GM23338 (cell line): ENCODE results near the gene MUC6. TPM values are rescaled to one million over a fixed set of nuclear protein-coding genes. Genes with fewer than 3 reads are reported as not detected.

ENCODE experiments used
- ATAC-seq: fragments of 200-7000 bp; cut with Tn5 transposase; 3 replicates; pipeline ENCODE4 v1.9.1; 2020
- DNase-seq: peaks from one replicate; pipeline ENCODE4 v3.0.0-alpha.2; 2015; ENCODE audit warnings: low spot score
- H2AFZ ChIP-seq: fragments of 200-600 bp; sonication (generic); 2 replicates; pipeline ENCODE4 v1.8.0; 2016; ENCODE audit warnings: antibody characterized with exemption, mild to moderate bottlenecking, moderate library complexity
- H3F3A ChIP-seq: fragments of 200-600 bp; sonication (generic); replicated peaks from 2 replicates; pipeline ENCODE4 v1.8.0; 2017; ENCODE audit warnings: antibody characterized with exemption, mixed run types, low read depth
- H3K27ac ChIP-seq: fragments of 200-600 bp; sonication (generic); 2 replicates; pipeline ENCODE4 v1.6.1; 2016; ENCODE audit warnings: low read depth
- H3K27me3 ChIP-seq: fragments of 200-600 bp; sonication (generic); 2 replicates; pipeline ENCODE4 v1.8.0; 2016; ENCODE audit warnings: mild to moderate bottlenecking, mixed run types, moderate library complexity; ENCODE audit not compliant: insufficient read depth
- H3K36me3 ChIP-seq: fragments of 200-600 bp; sonication (generic); 2 replicates; pipeline ENCODE4 v1.8.0; 2016; ENCODE audit warnings: mild to moderate bottlenecking; ENCODE audit not compliant: insufficient read depth
- H3K4me1 ChIP-seq: fragments of 200-600 bp; sonication (generic); 2 replicates; pipeline ENCODE4 v1.8.0; 2016; ENCODE audit warnings: mild to moderate bottlenecking, moderate library complexity; ENCODE audit not compliant: insufficient read depth
- H3K4me2 ChIP-seq: fragments of 200-600 bp; sonication (generic); 2 replicates; pipeline ENCODE4 v1.7.1; 2017; ENCODE audit warnings: mixed run types
- H3K4me3 ChIP-seq: fragments of 200-600 bp; sonication (generic); 2 replicates; pipeline ENCODE4 v1.6.1; 2016; ENCODE audit warnings: mixed run types
- H3K79me2 ChIP-seq: fragments of 200-600 bp; sonication (generic); replicated peaks from 2 replicates; pipeline ENCODE4 v1.8.0; 2017; ENCODE audit warnings: mild to moderate bottlenecking; ENCODE audit not compliant: insufficient read depth
- H3K9me2 ChIP-seq: fragments of 200-600 bp; sonication (generic); 2 replicates; pipeline ENCODE4 v1.8.0; 2017; ENCODE audit not compliant: insufficient read depth
- H4K20me1 ChIP-seq: fragments of 200-600 bp; sonication (generic); replicated peaks from 2 replicates; pipeline ENCODE4 v1.8.0; 2017; ENCODE audit warnings: mild to moderate bottlenecking; ENCODE audit not compliant: insufficient read depth
- H3K27ac Mint-ChIP-seq: 2 replicates; pipeline ENCODE4 v1.8.0; 2020; ENCODE audit warnings: inconsistent platforms, mild to moderate bottlenecking, moderate library complexity, mixed read lengths
- H3K27me3 Mint-ChIP-seq: 3 replicates; pipeline ENCODE4 v1.8.0; 2022; ENCODE audit warnings: low read depth, mild to moderate bottlenecking, moderate library complexity, mixed read lengths, inconsistent platforms; ENCODE audit not compliant: insufficient read depth, poor library complexity
- H3K36me3 Mint-ChIP-seq: 3 replicates; pipeline ENCODE4 v1.8.0; 2021; ENCODE audit warnings: low read depth, mild to moderate bottlenecking, inconsistent platforms, moderate library complexity, mixed read lengths
- H3K4me1 Mint-ChIP-seq: 3 replicates; pipeline ENCODE4 v1.8.0; 2020; ENCODE audit warnings: mild to moderate bottlenecking, inconsistent platforms, mixed read lengths
- H3K4me3 Mint-ChIP-seq: 3 replicates; pipeline ENCODE4 v1.8.0; 2021; ENCODE audit warnings: moderate library complexity, mild to moderate bottlenecking, inconsistent platforms, mixed read lengths
- H3K9me3 Mint-ChIP-seq: 3 replicates; pipeline ENCODE4 v1.8.0; 2020; ENCODE audit warnings: moderate library complexity, mild to moderate bottlenecking, inconsistent platforms, mixed read lengths
- CREB1 ChIP-seq: fragments of 250-450 bp; sonication (Bioruptor Pico); IDR thresholded peaks from 2 replicates; pipeline ENCODE4 v1.5.0; 2020; ENCODE audit warnings: low read depth, mild to moderate bottlenecking, moderate library complexity
- JUNB ChIP-seq: IDR thresholded peaks from one replicate; pipeline ENCODE4 v1.6.1; 2016; ENCODE audit warnings: antibody characterized with exemption; ENCODE audit not compliant: unreplicated experiment
- NANOG ChIP-seq: IDR thresholded peaks from 2 replicates; pipeline ENCODE4 v1.6.1; 2016; ENCODE audit warnings: antibody characterized with exemption, borderline replicate concordance
- STAT1 ChIP-seq: IDR thresholded peaks from one replicate; pipeline ENCODE4 v1.6.1; 2016; ENCODE audit warnings: antibody characterized with exemption; ENCODE audit not compliant: unreplicated experiment
- ZNF114 ChIP-seq: fragments of 250-450 bp; sonication (Bioruptor Pico); IDR thresholded peaks from 2 replicates; pipeline ENCODE4 v1.5.0; 2020; ENCODE audit warnings: mild to moderate bottlenecking, moderate library complexity
- polyA plus RNA-seq: library from polyadenylated mRNA; unstranded; fragments of >200 nt; fragmentation: Nextera tagmentation; extraction: Ambion mirVana; gene quantifications from 2 replicates; pipeline ENCODE4 v1.2.1, GENCODE V29; 2016
- total RNA-seq: library from RNA; depleted of rRNA; stranded (reverse); fragments of >200 nt; shearing (Covaris generic); gene quantifications from 2 replicates; pipeline ENCODE4 v1.2.3, GENCODE V29; 2014
- TF ChIP-seq, protein P1 (sequence below): IDR thresholded peaks from one replicate; pipeline ENCODE4 v1.6.1; 2018; ENCODE audit warnings: antibody characterized with exemption; ENCODE audit not compliant: unreplicated experiment
- TF ChIP-seq, protein P2 (sequence below), 2 experiments: fragments of 200-600 bp in 1 of 2; sonication (generic) in 1 of 2; conservative IDR thresholded peaks; 2 replicates each; pipeline versions ENCODE4 v1.5.1 to v1.6.1; 2016 to 2017; ENCODE audit warnings: antibody characterized with exemption in 2 of 2, low read depth in 2 of 2, mild to moderate bottlenecking in 2 of 2, moderate library complexity in 1 of 2
- TF ChIP-seq, protein P3 (sequence below): fragments of 250-450 bp; sonication (Bioruptor Pico); IDR thresholded peaks from 2 replicates; pipeline ENCODE4 v1.5.0; 2020; ENCODE audit warnings: mild to moderate bottlenecking, moderate library complexity
- TF ChIP-seq, protein P4 (sequence below): IDR thresholded peaks from 2 replicates; pipeline ENCODE4 v1.6.1; 2016; ENCODE audit warnings: antibody characterized with exemption

The MUC6 gene
- total and polyA plus RNA-seq, 2 experiments from 2014 or later, result not detected

DNA sequence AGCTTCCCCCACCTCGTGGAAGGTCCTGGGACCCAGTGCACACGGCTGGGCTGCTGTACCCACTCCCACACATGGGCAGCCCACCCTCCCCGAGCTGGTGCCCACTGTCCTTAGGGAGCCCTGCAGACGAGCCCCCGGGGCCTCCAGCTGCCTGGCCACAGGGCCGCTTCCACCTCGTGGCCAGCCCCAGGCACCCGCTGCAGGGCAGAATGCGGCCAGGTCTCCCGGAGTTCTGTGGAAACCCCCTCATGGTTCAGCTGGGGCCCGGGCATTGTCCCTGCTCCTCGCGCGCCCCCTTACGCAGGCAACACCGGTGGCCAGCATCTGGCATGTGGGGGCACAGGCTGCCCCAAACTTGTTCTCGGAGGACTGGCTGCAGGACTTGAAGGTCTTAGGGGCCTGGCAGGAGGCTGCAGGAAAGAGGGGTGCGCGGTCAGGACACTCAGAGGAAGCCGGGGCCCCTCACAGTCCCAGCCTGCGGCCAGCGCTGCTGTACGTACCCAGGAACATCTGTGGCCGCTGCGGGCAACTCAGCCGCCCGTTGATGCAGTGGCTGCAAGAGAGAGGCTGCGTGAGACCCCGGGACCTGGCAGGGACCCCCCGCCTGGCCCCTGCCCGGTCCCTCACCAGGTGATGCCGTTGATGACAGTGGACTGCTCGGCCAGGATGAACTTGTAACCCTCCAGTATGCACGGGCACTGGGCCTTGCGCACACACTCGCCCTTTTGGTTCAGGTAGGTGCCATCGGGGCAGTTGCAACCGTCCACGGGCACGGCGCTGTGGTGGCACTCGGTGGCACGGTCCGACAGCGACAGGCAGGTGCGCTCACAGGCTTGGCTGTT, 9.7 kb downstream of the MUC6 start (continued):
- TF ChIP-seq, protein P1, sequence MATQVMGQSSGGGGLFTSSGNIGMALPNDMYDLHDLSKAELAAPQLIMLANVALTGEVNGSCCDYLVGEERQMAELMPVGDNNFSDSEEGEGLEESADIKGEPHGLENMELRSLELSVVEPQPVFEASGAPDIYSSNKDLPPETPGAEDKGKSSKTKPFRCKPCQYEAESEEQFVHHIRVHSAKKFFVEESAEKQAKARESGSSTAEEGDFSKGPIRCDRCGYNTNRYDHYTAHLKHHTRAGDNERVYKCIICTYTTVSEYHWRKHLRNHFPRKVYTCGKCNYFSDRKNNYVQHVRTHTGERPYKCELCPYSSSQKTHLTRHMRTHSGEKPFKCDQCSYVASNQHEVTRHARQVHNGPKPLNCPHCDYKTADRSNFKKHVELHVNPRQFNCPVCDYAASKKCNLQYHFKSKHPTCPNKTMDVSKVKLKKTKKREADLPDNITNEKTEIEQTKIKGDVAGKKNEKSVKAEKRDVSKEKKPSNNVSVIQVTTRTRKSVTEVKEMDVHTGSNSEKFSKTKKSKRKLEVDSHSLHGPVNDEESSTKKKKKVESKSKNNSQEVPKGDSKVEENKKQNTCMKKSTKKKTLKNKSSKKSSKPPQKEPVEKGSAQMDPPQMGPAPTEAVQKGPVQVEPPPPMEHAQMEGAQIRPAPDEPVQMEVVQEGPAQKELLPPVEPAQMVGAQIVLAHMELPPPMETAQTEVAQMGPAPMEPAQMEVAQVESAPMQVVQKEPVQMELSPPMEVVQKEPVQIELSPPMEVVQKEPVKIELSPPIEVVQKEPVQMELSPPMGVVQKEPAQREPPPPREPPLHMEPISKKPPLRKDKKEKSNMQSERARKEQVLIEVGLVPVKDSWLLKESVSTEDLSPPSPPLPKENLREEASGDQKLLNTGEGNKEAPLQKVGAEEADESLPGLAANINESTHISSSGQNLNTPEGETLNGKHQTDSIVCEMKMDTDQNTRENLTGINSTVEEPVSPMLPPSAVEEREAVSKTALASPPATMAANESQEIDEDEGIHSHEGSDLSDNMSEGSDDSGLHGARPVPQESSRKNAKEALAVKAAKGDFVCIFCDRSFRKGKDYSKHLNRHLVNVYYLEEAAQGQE, result no peak
- TF ChIP-seq JUNB, result no peak
- TF ChIP-seq ZNF114 (CRISPR knock-in tag), result no peak
- TF ChIP-seq NANOG, result no peak
- TF ChIP-seq STAT1, result no peak
- TF ChIP-seq, protein P2, sequence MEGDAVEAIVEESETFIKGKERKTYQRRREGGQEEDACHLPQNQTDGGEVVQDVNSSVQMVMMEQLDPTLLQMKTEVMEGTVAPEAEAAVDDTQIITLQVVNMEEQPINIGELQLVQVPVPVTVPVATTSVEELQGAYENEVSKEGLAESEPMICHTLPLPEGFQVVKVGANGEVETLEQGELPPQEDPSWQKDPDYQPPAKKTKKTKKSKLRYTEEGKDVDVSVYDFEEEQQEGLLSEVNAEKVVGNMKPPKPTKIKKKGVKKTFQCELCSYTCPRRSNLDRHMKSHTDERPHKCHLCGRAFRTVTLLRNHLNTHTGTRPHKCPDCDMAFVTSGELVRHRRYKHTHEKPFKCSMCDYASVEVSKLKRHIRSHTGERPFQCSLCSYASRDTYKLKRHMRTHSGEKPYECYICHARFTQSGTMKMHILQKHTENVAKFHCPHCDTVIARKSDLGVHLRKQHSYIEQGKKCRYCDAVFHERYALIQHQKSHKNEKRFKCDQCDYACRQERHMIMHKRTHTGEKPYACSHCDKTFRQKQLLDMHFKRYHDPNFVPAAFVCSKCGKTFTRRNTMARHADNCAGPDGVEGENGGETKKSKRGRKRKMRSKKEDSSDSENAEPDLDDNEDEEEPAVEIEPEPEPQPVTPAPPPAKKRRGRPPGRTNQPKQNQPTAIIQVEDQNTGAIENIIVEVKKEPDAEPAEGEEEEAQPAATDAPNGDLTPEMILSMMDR (conservative IDR thresholded peaks at IDR 0.05; ENCODE audit: low read depth in 2 of 2), result no peak

DNA sequence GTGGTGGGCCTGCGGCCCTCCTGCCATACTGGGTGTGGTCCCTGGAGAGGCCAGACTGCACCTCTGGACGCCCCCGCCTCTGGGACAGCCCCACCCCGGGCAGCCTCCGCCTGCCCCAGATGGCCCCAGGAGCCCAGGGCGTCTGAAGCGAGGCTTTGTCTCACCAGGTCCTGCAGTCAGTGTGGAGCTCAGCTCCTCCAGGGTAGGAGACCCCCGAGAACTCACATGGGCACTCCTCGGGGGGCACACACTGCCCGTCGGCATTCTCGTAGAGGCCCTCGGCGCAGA, 10.4 kb downstream of the MUC6 start:
- Mint-ChIP-seq H3K36me3 (no peaks in the 10 kb centered on the region; the same call in 2 of the 3 replicates), H3K4me1 (no peaks in the 10 kb centered on the region; the same call in 2 of the 3 replicates), H3K27me3 (peaks cover 14% of the 10 kb centered on the region), H3K27ac (no peak overlapping the region), H3K9me3 (no peaks in the 10 kb centered on the region), H3K4me3 (no peak overlapping the region)
- Histone ChIP-seq H4K20me1 (no peaks in the 10 kb centered on the region), H3K4me1 (no peaks in the 10 kb centered on the region), H3K36me3 (no peaks in the 10 kb centered on the region), H3K4me2 (no peak overlapping the region), H2AFZ (no peak overlapping the region), H3K27me3 (no peaks in the 10 kb centered on the region), H3K9me2 (no peaks in the 10 kb centered on the region), H3K79me2 (no peaks in the 10 kb centered on the region), H3K4me3 (no peak overlapping the region), H3F3A (no peaks in the 10 kb centered on the region), H3K27ac (no peak overlapping the region)
- DNase-seq, result no peak
- ATAC-seq, result no peak
- TF ChIP-seq, protein P3, sequence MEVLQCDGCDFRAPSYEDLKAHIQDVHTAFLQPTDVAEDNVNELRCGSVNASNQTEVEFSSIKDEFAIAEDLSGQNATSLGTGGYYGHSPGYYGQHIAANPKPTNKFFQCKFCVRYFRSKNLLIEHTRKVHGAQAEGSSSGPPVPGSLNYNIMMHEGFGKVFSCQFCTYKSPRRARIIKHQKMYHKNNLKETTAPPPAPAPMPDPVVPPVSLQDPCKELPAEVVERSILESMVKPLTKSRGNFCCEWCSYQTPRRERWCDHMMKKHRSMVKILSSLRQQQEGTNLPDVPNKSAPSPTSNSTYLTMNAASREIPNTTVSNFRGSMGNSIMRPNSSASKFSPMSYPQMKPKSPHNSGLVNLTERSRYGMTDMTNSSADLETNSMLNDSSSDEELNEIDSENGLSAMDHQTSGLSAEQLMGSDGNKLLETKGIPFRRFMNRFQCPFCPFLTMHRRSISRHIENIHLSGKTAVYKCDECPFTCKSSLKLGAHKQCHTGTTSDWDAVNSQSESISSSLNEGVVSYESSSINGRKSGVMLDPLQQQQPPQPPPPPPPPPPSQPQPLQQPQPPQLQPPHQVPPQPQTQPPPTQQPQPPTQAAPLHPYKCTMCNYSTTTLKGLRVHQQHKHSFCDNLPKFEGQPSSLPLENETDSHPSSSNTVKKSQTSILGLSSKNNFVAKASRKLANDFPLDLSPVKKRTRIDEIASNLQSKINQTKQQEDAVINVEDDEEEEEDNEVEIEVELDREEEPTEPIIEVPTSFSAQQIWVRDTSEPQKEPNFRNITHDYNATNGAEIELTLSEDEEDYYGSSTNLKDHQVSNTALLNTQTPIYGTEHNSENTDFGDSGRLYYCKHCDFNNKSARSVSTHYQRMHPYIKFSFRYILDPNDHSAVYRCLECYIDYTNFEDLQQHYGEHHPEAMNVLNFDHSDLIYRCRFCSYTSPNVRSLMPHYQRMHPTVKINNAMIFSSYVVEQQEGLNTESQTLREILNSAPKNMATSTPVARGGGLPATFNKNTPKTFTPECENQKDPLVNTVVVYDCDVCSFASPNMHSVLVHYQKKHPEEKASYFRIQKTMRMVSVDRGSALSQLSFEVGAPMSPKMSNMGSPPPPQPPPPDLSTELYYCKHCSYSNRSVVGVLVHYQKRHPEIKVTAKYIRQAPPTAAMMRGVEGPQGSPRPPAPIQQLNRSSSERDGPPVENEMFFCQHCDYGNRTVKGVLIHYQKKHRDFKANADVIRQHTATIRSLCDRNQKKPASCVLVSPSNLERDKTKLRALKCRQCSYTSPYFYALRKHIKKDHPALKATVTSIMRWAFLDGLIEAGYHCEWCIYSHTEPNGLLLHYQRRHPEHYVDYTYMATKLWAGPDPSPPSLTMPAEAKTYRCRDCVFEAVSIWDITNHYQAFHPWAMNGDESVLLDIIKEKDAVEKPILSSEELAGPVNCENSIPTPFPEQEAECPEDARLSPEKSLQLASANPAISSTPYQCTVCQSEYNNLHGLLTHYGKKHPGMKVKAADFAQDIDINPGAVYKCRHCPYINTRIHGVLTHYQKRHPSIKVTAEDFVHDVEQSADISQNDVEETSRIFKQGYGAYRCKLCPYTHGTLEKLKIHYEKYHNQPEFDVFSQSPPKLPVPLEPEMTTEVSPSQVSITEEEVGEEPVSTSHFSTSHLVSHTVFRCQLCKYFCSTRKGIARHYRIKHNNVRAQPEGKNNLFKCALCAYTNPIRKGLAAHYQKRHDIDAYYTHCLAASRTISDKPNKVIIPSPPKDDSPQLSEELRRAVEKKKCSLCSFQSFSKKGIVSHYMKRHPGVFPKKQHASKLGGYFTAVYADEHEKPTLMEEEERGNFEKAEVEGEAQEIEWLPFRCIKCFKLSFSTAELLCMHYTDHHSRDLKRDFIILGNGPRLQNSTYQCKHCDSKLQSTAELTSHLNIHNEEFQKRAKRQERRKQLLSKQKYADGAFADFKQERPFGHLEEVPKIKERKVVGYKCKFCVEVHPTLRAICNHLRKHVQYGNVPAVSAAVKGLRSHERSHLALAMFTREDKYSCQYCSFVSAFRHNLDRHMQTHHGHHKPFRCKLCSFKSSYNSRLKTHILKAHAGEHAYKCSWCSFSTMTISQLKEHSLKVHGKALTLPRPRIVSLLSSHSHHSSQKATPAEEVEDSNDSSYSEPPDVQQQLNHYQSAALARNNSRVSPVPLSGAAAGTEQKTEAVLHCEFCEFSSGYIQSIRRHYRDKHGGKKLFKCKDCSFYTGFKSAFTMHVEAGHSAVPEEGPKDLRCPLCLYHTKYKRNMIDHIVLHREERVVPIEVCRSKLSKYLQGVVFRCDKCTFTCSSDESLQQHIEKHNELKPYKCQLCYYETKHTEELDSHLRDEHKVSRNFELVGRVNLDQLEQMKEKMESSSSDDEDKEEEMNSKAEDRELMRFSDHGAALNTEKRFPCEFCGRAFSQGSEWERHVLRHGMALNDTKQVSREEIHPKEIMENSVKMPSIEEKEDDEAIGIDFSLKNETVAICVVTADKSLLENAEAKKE (CRISPR knock-in tag), result no peak
- TF ChIP-seq CREB1 (CRISPR knock-in tag) (no peak), ZNF114 (CRISPR knock-in tag) (no peak)
- TF ChIP-seq, protein P4, sequence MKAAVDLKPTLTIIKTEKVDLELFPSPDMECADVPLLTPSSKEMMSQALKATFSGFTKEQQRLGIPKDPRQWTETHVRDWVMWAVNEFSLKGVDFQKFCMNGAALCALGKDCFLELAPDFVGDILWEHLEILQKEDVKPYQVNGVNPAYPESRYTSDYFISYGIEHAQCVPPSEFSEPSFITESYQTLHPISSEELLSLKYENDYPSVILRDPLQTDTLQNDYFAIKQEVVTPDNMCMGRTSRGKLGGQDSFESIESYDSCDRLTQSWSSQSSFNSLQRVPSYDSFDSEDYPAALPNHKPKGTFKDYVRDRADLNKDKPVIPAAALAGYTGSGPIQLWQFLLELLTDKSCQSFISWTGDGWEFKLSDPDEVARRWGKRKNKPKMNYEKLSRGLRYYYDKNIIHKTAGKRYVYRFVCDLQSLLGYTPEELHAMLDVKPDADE, result no peak
